ENCODE measurements around the gene PDLIM3. TPM values are rescaled to one million over a fixed set of nuclear protein-coding genes. Genes with fewer than 3 reads are reported as not detected.

Gene PDLIM3
- total RNA-seq, 2 donors from 2014 or later: 5.0 to 34.9 TPM

DNA sequence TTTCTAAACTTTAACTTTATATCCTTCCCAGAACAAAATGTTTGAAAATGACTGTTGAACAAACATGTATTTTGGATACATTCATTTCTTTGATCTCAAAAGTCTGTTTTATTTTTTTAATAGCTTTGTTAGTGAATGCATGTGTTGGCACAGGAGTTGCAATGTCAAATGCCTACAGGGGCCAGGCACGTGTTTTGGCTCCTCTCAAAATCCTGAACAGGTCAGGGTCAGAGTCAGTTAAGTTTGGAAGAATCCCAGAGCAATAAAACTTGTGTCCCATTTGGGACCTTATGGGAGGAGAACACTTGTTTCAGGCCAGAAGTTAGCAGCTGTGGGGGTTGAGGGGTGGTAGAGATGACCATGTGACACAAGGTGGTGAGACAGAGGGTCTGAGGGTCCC is 34.7 kb downstream of the PDLIM3 start:
- no peak overlapping the region for H3K27ac ChIP-seq
- no peaks in the 10 kb centered on the region for H3K4me1 ChIP-seq
- no peaks in the 10 kb centered on the region for H3K36me3 ChIP-seq
- TF ChIP-seq, protein P1, sequence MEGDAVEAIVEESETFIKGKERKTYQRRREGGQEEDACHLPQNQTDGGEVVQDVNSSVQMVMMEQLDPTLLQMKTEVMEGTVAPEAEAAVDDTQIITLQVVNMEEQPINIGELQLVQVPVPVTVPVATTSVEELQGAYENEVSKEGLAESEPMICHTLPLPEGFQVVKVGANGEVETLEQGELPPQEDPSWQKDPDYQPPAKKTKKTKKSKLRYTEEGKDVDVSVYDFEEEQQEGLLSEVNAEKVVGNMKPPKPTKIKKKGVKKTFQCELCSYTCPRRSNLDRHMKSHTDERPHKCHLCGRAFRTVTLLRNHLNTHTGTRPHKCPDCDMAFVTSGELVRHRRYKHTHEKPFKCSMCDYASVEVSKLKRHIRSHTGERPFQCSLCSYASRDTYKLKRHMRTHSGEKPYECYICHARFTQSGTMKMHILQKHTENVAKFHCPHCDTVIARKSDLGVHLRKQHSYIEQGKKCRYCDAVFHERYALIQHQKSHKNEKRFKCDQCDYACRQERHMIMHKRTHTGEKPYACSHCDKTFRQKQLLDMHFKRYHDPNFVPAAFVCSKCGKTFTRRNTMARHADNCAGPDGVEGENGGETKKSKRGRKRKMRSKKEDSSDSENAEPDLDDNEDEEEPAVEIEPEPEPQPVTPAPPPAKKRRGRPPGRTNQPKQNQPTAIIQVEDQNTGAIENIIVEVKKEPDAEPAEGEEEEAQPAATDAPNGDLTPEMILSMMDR (IDR thresholded peaks at IDR 0.05): no peak
- H3K9ac ChIP-seq (ENCODE audit: low read depth in 2 of 2, low read length in 2 of 2): no peak overlapping the region
- DNase-seq: no peak
- H3K9me3 ChIP-seq: no peaks in the 10 kb centered on the region
- H3K27me3 ChIP-seq: no peaks in the 10 kb centered on the region
- intact Hi-C loops (cut with DNase I): no loop called here
- H3K4me3 ChIP-seq: no peak overlapping the region

DNA sequence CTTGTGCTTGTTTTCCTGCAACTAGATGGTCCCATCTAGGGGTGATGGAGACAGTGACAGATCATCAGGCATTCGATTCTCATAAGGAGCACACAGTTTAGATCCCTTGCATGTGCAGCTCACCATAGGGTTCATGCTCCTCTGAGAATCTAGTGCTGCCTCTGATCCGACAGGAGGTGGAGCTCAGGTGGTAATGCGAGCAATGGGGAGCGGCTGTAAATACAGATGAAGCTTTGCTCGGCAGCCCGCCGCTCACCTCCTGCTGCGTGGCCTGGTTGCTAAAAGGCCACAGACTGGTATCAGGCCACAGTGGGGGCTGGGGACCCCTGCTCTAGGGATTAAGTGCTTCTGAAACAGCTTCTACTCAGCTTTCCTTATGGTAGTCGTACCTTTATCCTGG is 35.3 kb downstream of the PDLIM3 start:
- H3K4me1 ChIP-seq: no peaks in the 10 kb centered on the region
- H3K27ac ChIP-seq: no peak overlapping the region
- H3K9me3 ChIP-seq: no peaks in the 10 kb centered on the region
- H3K27me3 ChIP-seq: no peaks in the 10 kb centered on the region
- no peak for DNase-seq
- H3K36me3 ChIP-seq: no peaks in the 10 kb centered on the region
- no peak overlapping the region for H3K9ac ChIP-seq (ENCODE audit: low read depth in 2 of 2, low read length in 2 of 2)
- intact Hi-C loops (cut with DNase I): no loop called here
- TF ChIP-seq, protein P1 (IDR thresholded peaks at IDR 0.05): no peak
- no peak overlapping the region for H3K4me3 ChIP-seq

DNA sequence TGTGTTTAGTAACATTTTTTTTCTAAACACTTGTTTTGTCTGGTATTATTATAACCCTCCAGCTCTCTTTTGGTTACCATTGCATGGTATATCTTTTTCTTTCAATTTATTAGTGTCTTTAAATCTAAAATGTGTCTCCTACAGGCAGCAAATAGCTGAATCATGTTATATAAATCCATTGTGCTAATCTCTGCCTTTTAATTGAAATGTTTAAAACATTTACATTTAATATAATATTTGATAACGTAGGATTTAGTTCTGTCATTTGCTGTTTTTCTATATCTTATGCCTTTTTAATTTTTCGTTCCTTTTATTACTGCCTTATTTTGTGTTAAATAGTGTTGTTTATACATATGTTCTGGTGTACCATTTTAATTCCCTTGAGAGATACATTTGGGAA is 46.7 kb downstream of the PDLIM3 start:
- H3K36me3 ChIP-seq: no peaks in the 10 kb centered on the region
- H3K9ac ChIP-seq (ENCODE audit: low read depth in 2 of 2, low read length in 2 of 2): no peak overlapping the region
- H3K27ac ChIP-seq: no peak overlapping the region
- TF ChIP-seq, protein P1 (IDR thresholded peaks at IDR 0.05): no peak
- intact Hi-C loops (cut with DNase I): no loop called here
- no peaks in the 10 kb centered on the region for H3K9me3 ChIP-seq
- H3K4me3 ChIP-seq: no peak overlapping the region
- no peaks in the 10 kb centered on the region for H3K27me3 ChIP-seq
- H3K4me1 ChIP-seq: no peaks in the 10 kb centered on the region
- no peak for DNase-seq

DNA sequence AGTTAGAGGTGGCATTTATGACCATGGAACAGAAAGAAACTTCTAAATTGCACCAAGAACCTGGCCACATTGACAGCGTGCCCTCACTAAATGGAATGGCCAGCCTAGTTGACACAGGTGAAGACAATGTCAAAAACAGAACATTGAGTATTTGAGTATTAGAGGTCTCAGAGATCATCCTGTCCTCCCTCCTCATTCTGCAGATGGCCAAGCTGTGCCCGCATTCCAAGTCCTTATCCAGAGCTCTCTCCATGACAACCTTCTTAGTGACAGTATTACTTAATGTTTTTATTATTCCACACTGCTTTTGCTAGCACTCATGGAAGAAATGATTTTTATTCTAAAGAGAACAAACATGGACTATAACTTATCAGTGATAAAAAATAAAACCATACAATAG is 53.9 kb downstream of the PDLIM3 start:
- DNase-seq: no peak
- intact Hi-C loops (cut with DNase I): no loop called here
- Histone ChIP-seq H3K9ac (ENCODE audit: low read depth in 2 of 2, low read length in 2 of 2) (no peak overlapping the region), H3K27ac (no peak overlapping the region), H3K36me3 (no peaks in the 10 kb centered on the region), H3K4me1 (no peaks in the 10 kb centered on the region), H3K9me3 (no peaks in the 10 kb centered on the region), H3K27me3 (no peaks in the 10 kb centered on the region), H3K4me3 (no peak overlapping the region)
- TF ChIP-seq, protein P1 (IDR thresholded peaks at IDR 0.05): no peak

DNA sequence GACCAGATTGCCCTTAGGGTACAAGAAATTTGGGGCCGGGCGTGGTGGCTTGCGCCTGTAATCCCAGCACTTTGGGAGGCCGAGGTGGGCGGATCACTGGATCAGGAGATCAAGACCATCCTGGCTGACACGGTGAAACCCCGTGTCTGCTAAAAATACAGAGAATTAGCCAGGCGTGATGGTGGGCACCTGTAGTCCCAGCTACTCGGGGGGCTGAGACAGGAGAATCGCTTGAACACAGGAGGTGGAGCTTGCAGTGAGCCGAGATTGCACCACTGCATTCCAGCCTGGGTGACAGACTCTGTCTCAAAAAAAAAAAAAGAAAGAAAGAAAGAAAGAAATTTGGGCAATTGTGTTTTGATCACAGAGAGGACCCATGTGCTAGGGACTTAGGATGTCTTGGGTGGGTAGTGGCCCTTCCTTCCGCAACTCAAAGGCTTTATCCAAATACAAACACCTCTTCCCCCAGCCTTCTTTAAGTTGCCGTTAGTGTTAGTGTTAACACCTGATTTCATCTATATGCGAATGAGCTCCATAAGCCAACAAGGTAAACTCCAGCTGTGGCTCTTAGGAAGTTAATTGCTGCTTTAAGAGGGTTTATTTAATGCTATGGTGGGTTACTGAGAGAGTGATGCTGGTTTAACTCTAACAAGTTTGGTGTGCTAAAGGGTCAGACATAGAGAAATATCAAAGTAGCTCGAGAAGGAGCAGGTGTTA is 55.1 kb downstream of the PDLIM3 start:
- Histone ChIP-seq H3K4me1 (no peaks in the 10 kb centered on the region), H3K27ac (no peak overlapping the region), H3K27me3 (no peaks in the 10 kb centered on the region), H3K9ac (ENCODE audit: low read depth in 2 of 2, low read length in 2 of 2) (no peak overlapping the region), H3K36me3 (no peaks in the 10 kb centered on the region), H3K9me3 (no peaks in the 10 kb centered on the region), H3K4me3 (no peak overlapping the region)
- intact Hi-C loops (cut with DNase I): no loop called here
- TF ChIP-seq, protein P1 (IDR thresholded peaks at IDR 0.05): no peak
- no peak for DNase-seq

Data from colonic mucosa (tissue), 4 donors.